Urothelium cell line (cell line): ENCODE data around the gene NUP155.
A peak's percentile ranks its signal among the peaks of the same experiment; 100 is the strongest.
"Not testable (repeated sequence)": the region's sequence is repeated elsewhere in the genome, so short reads cannot be mapped to it uniquely, and the experiment has no call there.

ENCODE experiments used
- DNase-seq: peaks from one replicate; pipeline ENCODE4 v3.0.0; 2011; ENCODE audit warnings: low spot score, mixed read lengths
- FAIRE-seq: peaks from 2 replicates; lab custom pipeline; 2011; peaks lifted over from hg19 to GRCh38; lab: Jason Lieb, UNC

Gene NUP155

DNA sequence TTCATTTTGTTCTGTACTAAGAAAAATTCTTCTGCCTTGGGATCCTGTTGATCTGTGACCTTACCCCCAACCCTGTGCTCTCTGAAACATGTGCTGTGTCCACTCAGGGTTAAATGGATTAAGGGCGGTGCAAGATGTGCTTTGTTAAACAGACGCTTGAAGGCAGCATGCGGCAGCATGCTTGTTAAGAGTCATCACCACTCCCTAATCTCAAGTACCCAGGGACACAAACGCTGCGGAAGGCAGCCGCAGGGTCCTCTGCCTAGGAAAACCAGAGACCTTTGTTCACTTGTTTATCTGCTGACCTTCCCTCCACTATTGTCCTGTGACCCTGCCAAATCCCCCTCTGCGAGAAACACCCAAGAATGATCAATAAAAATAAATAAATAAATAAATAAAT is 74.6 kb downstream of the NUP155 start:
- not testable (repeated sequence) for DNase-seq, FAIRE-seq

GRCh38 chr5:37283214-37283820 is 87.6 kb downstream of the NUP155 start:
- FAIRE-seq = no peak
- DNase-seq = no peak

DNA sequence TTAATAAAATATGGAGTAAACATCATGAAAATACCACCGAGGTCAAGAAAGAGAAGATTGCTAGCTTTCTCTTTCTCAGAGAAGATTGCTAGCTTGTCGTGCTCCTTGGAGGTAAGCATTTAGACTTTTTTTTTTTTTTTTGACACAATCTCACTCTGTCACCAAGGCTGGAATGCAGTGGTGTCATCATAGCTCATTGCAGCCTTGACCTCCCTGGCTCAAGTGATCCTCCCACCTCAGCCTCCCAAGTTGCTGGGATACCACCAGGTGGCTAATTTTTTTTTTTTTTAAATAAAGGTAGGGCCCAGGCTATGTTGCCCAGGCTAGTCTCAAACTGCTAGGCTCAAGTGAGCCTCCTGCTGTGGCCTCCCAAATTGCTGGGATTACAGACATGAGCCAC is 95.4 kb downstream of the NUP155 start:
- no peak for FAIRE-seq

GRCh38 chr5:37272511-37272910 is 98.4 kb downstream of the NUP155 start:
- peak; percentile 88 for DNase-seq
- no peak for FAIRE-seq

More for the DNA sequence above, 95.4 kb downstream of the NUP155 start:
- peak; percentile 13 for DNase-seq

DNA sequence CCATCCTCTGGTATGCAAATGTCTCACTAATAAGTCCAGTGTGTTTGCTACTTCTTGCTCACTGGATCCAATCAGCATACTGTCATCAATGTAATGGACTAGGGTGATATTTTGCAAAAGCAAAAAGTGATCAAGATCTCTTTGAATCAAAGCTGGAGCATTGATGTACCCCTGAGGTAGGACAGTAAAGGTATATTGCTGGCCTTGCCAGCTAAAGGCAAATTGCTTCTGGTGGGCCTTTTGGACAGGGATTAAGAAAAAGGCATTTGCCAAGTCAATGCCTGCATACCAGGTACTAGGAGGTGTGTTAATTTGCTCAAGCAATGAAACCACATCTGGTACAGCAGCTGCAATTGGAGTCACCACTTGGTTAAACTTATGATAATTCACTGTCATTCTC is 102.8 kb downstream of the NUP155 start:
- not testable (repeated sequence) for DNase-seq, FAIRE-seq

DNA sequence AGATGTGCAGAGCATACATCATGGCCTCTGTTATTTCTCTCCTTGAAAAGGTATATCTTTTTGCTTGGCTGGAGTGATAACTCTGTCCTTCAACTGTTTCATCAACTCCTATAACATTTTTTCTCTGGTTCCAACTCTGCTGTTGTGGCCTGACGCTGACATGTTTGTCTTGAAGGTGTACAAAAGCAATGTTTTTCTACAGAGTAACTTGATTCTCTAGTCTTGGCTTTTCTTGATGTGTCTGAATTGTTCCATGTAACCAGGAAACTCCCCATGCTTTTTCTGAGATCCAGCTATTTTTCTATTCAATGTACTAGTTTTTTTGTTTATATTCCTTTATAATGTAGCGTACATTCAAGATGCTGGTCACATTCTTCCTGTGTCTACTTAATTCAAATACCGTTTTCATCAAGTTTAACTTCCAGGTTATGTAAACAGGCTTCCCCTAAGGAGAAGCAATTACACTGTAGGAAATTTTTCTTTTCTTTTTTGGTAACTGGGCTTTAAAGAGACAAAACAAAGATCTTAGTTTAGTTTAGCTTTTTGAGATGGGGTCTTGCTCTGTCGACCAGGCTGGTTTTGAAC is 115.0 kb downstream of the NUP155 start:
- no peak for FAIRE-seq
- DNase-seq = no peak

DNA sequence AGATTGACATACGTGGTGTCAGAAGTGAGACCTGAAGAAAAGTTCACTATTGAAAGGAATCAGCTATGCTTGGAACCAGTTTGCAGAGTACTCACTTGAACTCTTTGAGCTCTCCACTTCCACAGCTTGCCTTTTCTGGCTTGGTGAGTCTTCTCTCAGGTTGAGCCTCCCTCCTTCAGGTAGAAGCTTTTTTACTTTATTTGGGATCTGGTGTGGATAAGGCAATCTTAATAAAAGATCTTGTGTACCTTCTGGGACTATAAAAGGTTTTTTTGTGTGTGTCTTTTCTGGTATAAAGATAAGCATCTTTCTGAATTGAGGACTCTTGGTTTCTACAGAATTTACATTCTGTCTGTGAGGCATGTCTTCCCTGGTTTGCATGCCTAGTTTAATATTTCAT is 116.3 kb downstream of the NUP155 start:
- DNase-seq (no peak), FAIRE-seq (no peak)

DNA sequence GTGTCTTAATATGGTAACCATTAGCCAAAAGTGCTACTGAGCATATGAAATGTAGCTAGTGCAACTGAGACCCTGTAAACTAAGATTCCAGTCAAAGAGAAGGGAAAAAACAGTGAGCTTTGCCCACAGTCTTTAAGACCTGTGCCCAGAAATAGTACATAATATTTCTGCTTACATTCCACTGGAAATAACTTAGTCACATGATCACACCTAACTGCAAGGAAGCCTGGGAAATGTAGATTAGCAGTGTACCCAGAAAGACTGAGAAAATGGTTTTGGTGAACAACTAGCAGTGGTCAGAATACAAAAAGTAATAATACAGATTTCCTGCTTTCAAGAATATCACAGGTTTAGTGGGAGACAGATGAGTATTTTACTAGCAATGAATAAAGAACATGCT is 119.2 kb downstream of the NUP155 start:
- no peak for DNase-seq
- FAIRE-seq = no peak

GRCh38 chr5:37249815-37250164 is 121.1 kb downstream of the NUP155 start:
- FAIRE-seq (no peak), DNase-seq (no peak)

GRCh38 chr5:37248970-37249814 is 121.7 kb downstream of the NUP155 start, which contains the start of gene CPLANE1:
Gene CPLANE1, minus strand, starts transcription at chr5:37249376. Its CDS starts 1,678 bp downstream, at chr5:37247698.
- DNase-seq (peak; percentile 95), FAIRE-seq (peak; percentile 70)

GRCh38 chr5:37248421-37248969 is 122.4 kb downstream of the NUP155 start:
- FAIRE-seq = no peak
- peak; percentile 14 for DNase-seq

GRCh38 chr5:37247496-37247895 is 123.4 kb downstream of the NUP155 start:
- no peak for FAIRE-seq

GRCh38 chr5:37247036-37247435 is 123.9 kb downstream of the NUP155 start:
- no peak for DNase-seq
- FAIRE-seq = no peak

More at GRCh38 chr5:37247496-37247895, 123.4 kb downstream of the NUP155 start:
- no peak for DNase-seq
